Activated CD4-positive, CD25-positive, alpha-beta regulatory T cell treated with anti-CD3 and anti-CD28 coated beads, Interleukin-2, amount 50 U/mL, for 24 hours (primary cell): ENCODE measurements around the gene KATNB1.
"Not testable (repeated sequence)": the region's sequence is repeated elsewhere in the genome, so short reads cannot be mapped to it uniquely, and the experiment has no call there.

Source experiments
- ATAC-seq, 2 donors: fragments of 150-1000 bp; cut with Tn5 transposase; one replicate each; pipeline ENCODE4 v1.10.0; 2021; ENCODE audit warnings: mild to moderate bottlenecking in 1 of 2, moderate library complexity in 1 of 2

KATNB1 gene

GRCh38 chr16:57701759-57702371 lies 33.7 kb upstream of the KATNB1 start:
- ATAC-seq = no peak

GRCh38 chr16:57703416-57704010 lies 32.1 kb upstream of the KATNB1 start:
- no peak for ATAC-seq

GRCh38 chr16:57704011-57704904 lies 31.3 kb upstream of the KATNB1 start:
- no peak for ATAC-seq

- ATAC-seq = no peak
Observed at GRCh38 chr16:57704905-57705852, 30.4 kb upstream of the KATNB1 start.

DNA sequence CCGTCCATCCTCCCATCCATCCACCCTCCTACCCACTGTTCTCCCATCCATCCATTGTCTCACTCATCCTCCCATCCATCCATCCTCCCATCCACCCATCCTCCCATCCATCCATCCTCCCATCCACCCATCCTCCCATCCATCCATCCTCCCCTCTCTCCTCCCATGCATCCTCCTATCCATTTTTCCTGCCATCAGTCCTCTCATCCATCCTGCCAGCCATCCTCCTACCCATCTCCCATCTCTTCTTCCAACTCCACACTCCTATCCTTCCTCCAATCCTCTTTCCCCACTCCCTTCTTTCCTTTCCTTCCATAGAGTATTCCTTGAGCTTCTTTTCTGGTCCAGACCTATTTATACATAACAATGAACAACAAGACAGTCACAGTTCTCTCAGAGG lies 28.9 kb upstream of the KATNB1 start:
- ATAC-seq = no peak

- ATAC-seq = no peak
Observed at GRCh38 chr16:57707331-57707730, 28.2 kb upstream of the KATNB1 start.

DNA sequence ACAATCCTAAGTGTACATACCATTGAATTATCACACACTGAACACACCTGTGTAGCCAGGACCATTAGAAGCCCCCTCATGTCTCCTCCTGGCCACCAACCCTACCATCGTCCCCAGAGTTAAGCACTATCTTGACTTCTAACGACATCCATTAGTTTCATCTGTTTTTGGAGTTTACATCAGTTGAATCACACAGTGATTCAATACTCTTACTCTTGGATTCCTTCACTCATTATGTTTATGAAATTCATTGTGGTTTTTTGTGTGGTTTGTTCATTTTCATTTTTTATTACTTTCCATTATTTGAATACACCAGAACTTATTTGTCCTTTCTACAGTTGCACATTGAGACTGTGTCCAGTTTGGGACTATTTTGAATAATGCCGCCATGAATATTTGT lies 27.4 kb upstream of the KATNB1 start:
- ATAC-seq = no peak

GRCh38 chr16:57709663-57710062 lies 25.9 kb upstream of the KATNB1 start:
- no peak for ATAC-seq

- no peak for ATAC-seq
Observed at GRCh38 chr16:57711346-57711745, 24.2 kb upstream of the KATNB1 start.

GRCh38 chr16:57711993-57712392 lies 23.6 kb upstream of the KATNB1 start:
- ATAC-seq = no peak

DNA sequence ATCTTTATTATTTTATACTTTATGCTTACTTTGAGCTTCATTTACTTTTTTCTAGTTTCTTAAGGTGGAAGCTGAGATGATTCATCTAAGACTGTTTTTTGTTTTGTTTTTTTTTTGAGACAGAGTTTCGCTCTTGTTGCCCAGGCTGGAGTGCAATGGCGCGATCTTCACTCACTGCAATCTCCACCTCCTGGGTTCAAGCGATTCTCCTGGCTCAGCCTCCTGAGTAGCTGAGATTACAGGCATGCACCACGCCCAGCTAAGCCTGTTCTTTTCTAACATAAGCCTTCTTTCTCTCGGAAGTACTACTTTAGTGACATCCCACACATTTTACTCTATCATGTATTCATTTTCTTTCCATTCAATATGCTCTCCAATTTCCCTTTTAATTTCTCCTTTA lies 23.0 kb upstream of the KATNB1 start:
- not testable (repeated sequence) for ATAC-seq

GRCh38 chr16:57713596-57713995 lies 22.0 kb upstream of the KATNB1 start:
- ATAC-seq = no peak

GRCh38 chr16:57714047-57714446 lies 21.5 kb upstream of the KATNB1 start:
- no peak for ATAC-seq

DNA sequence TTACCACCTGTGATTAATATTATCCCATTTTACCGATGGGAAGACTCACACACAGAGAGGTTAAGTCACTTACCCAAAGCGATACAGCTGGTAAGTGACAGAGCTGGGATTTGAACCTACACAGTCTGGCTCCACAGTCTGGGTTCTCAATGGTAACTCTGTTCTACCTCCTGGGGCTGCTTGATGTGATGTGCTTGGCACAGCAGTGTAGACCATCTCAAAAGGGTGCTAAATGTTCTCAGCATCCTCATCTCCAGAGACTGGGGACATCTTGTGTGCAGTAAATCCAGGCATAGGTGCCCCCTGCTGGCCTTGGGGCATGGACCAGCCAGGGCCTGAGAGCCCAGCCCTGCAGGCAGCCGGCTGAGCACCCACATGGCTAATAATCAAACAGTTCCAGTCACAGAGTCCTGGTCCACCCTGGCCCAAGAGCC lies 15.4 kb upstream of the KATNB1 start:
- peak in 1 of 2 donors; percentile 66 for ATAC-seq

GRCh38 chr16:57721356-57722209 lies 14.0 kb upstream of the KATNB1 start:
- no peak for ATAC-seq

GRCh38 chr16:57722210-57722499 lies 13.4 kb upstream of the KATNB1 start:
- ATAC-seq = no peak

DNA sequence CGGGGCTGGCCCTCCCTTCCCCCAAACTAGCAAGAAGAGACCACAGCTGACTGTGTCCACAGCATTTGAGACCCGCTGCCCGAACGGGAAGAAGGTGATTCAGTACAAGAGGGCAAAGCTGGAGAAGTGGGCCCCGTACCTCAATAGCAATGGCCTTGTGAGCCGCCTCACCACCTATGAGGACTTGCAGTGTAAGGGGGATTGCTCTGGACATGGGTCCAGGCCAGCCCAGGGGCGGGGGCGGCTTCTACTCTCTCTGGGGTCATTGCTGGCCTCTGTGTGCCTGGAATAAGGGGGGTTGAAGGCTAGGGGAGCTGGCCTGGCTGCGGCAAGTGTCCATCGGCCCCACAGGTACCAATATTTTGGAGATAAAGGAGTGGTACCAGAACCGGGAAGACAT lies 12.9 kb upstream of the KATNB1 start:
- ATAC-seq = no peak

- no peak for ATAC-seq
Observed at GRCh38 chr16:57723170-57723569, 12.4 kb upstream of the KATNB1 start.

GRCh38 chr16:57724531-57724930 lies 11.0 kb upstream of the KATNB1 start:
- ATAC-seq = no peak

GRCh38 chr16:57725151-57725550 lies 10.4 kb upstream of the KATNB1 start:
- ATAC-seq = no peak

GRCh38 chr16:57725554-57725953 lies 10.0 kb upstream of the KATNB1 start:
- ATAC-seq = no peak

DNA sequence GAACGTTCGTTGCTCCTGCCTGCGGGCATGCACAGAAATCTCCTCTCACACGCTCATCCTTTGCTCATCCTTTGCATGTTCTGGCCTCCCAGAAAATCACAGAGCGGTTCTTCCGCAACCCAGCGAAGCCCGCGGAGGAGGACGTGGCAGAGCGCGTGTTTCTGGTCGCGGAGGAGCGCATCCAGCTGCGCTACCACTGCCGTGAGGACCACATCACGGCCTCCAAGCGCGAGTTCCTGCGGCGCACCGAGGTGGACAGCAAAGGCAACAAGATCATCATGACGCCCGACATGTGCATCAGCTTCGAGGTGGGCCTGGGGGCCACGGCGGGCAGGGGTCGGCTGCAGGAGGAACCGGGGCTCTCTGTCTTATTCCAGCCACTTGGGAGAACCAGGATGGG lies 9.6 kb upstream of the KATNB1 start:
- no peak for ATAC-seq
